K562 (cell line): Measurements from ENCODE around the gene AQP6.

Source experiments
- CC2D1A ChIP-seq: fragments of 450-650 bp; IDR thresholded peaks from 2 replicates; pipeline ENCODE4 v1.6.1; 2017; ENCODE audit warnings: mild to moderate bottlenecking
- JUN ChIP-seq, 2 experiments: sonication (generic) in 1 of 2; formaldehyde crosslinking in 1 of 2; IDR thresholded peaks; 2 replicates each; pipeline versions ENCODE4 v1.6.1 to v1.8.0; 2012 to 2022; ENCODE audit warnings: borderline replicate concordance in 2 of 2, mild to moderate bottlenecking in 2 of 2, improper control_type of control experiment in 1 of 2, low read depth in 1 of 2, low read length in 1 of 2, missing genetic modification reagents in 1 of 2
- TAF1 ChIP-seq: IDR thresholded peaks from 2 replicates; pipeline ENCODE4 v1.6.1; 2011; ENCODE audit warnings: mild to moderate bottlenecking, low read length, moderate library complexity; ENCODE audit not compliant: insufficient read depth, control insufficient read depth, severe bottlenecking; ENCODE audit errors: extremely low read depth
- ZFX ChIP-seq: sonication (generic); formaldehyde crosslinking; IDR thresholded peaks from 2 replicates; pipeline ENCODE4 v1.8.0; 2022; ENCODE audit warnings: mild to moderate bottlenecking, missing genetic modification reagents, moderate library complexity
- TF ChIP-seq, protein P1 (sequence below): sonication (generic); formaldehyde crosslinking; IDR thresholded peaks from 2 replicates; pipeline ENCODE4 v1.5.0; 2020; ENCODE audit warnings: missing genetic modification reagents
- TF ChIP-seq, protein P2 (sequence below): fragments of 250-450 bp; sonication (Bioruptor Pico); IDR thresholded peaks from 2 replicates; pipeline ENCODE4 v1.5.0; 2021; ENCODE audit warnings: mild to moderate bottlenecking, borderline replicate concordance

DNA sequence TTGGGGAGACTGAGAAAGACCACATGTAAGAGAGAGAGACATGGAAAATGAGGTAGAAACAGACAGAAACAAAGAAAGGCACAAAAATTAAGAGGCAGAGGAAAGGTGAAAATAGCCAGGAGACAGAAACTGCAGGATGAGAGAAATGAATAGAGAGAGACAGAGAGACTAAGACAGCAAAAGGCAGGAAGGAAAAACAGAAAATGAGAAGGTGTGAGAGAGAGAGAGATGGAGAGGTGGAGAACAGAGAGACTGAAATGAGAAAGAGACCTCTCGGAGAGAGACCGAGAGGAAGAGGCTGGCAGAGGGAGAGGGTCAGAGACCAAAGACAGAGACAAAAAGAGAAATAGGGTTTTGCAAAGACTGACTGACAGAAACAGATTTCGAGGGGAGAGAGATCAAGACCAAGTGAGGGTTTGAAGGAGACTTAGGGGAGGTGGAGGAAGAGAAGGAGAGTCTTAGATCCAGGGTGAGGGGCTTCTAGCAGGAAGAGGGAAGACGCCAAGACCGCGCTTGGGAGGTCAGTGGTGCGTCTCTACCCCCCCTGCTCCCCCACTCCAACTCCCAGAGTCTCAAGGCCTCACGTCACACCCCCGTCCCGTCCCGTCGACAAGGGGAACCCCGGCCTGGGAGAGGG, 12.2 kb upstream of the AQP6 start:
- TF ChIP-seq, protein P1, sequence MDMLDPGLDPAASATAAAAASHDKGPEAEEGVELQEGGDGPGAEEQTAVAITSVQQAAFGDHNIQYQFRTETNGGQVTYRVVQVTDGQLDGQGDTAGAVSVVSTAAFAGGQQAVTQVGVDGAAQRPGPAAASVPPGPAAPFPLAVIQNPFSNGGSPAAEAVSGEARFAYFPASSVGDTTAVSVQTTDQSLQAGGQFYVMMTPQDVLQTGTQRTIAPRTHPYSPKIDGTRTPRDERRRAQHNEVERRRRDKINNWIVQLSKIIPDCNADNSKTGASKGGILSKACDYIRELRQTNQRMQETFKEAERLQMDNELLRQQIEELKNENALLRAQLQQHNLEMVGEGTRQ (CRISPR knock-in tag), result no peak
- TF ChIP-seq ZFX (CRISPR knock-in tag), result no peak
- TF ChIP-seq TAF1, result no peak
- TF ChIP-seq CC2D1A, result no peak
- TF ChIP-seq JUN (IDR thresholded peaks at IDR 0.05; ENCODE audit: borderline replicate concordance, low read depth, low read length), result no peak
- TF ChIP-seq JUN (CRISPR knock-in tag; IDR thresholded peaks at IDR 0.05; ENCODE audit: borderline replicate concordance), result no peak
- TF ChIP-seq, protein P2, sequence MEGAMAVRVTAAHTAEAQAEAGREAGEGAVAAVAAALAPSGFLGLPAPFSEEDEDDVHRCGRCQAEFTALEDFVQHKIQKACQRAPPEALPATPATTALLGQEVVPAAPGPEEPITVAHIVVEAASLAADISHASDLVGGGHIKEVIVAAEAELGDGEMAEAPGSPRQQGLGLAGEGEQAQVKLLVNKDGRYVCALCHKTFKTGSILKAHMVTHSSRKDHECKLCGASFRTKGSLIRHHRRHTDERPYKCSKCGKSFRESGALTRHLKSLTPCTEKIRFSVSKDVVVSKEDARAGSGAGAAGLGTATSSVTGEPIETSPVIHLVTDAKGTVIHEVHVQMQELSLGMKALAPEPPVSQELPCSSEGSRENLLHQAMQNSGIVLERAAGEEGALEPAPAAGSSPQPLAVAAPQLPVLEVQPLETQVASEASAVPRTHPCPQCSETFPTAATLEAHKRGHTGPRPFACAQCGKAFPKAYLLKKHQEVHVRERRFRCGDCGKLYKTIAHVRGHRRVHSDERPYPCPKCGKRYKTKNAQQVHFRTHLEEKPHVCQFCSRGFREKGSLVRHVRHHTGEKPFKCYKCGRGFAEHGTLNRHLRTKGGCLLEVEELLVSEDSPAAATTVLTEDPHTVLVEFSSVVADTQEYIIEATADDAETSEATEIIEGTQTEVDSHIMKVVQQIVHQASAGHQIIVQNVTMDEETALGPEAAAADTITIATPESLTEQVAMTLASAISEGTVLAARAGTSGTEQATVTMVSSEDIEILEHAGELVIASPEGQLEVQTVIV, result no peak
